ENCODE results near the gene PSTPIP2. TPM values are rescaled to one million over a fixed set of nuclear protein-coding genes. Genes with fewer than 3 reads are reported as not detected.

Gene PSTPIP2
- total and polyA plus RNA-seq, 7 donors, result 0.48 to 18.8 (median 7.0) TPM

DNA sequence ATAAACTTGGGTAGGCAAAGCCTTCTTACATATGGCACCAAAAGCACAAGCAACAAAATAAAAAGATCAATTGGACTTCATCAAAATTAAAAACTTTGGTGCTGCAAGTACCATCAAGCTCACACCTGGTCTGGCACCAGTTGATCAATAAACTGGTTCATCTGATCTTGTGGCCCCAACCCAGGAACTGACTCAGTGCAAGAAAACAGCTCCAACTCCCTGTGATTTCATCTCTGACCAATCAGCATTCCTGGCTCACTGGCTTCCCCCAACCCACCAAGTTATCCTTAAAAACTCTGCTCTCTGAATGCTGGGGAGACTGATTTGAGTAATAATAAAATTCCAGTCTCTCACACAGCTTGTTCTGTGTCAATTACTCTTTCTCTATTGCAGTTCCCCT is 113.3 kb downstream of the PSTPIP2 start:
- H3K4me1 ChIP-seq, result peaks cover 63% of the 10 kb centered on the region
- H3K4me3 ChIP-seq, result no peak overlapping the region
- intact Hi-C loops (cut with DNase I), result no loop called here
- TF ChIP-seq, protein P1, sequence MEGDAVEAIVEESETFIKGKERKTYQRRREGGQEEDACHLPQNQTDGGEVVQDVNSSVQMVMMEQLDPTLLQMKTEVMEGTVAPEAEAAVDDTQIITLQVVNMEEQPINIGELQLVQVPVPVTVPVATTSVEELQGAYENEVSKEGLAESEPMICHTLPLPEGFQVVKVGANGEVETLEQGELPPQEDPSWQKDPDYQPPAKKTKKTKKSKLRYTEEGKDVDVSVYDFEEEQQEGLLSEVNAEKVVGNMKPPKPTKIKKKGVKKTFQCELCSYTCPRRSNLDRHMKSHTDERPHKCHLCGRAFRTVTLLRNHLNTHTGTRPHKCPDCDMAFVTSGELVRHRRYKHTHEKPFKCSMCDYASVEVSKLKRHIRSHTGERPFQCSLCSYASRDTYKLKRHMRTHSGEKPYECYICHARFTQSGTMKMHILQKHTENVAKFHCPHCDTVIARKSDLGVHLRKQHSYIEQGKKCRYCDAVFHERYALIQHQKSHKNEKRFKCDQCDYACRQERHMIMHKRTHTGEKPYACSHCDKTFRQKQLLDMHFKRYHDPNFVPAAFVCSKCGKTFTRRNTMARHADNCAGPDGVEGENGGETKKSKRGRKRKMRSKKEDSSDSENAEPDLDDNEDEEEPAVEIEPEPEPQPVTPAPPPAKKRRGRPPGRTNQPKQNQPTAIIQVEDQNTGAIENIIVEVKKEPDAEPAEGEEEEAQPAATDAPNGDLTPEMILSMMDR (IDR thresholded peaks at IDR 0.05), result no peak
- H3K36me3 ChIP-seq (ENCODE audit: insufficient read depth in 1 of 2, low read depth in 1 of 2), result peaks cover 3 to 19% of the 10 kb centered on the region in 2 donors
- no peaks in the 10 kb centered on the region for H3K9me3 ChIP-seq
- H3K27ac ChIP-seq, result no peak overlapping the region
- no peak for ATAC-seq
- no peak for DNase-seq
- H3K27me3 ChIP-seq (ENCODE audit: insufficient read depth in 3 of 3, low read length in 2 of 3), result no peaks in the 10 kb centered on the region

DNA sequence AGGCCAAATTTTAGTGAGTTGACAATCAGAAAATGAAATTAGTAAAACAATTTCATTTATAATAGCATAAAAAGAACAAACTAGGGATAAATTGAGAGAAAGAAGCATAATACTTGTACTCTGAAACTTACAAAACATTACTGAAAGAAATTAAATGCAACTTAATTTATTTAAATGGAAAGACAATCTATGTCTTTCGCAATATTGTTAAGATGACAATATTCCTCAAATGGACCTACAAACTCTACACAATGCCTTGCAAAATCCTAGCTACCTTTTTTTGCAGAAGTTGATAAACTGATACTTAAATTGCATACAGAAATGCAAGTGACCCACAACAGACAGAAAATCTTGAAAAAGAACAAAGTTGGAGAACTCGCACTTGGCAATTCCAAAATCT is 114.0 kb downstream of the PSTPIP2 start:
- TF ChIP-seq, protein P1 (IDR thresholded peaks at IDR 0.05), result no peak
- ATAC-seq (no peak), DNase-seq (no peak)
- WGBS, 3 donors, result 96 to 98% (median 97%) methylated on average over 2 of the region's 2 CpGs
- intact Hi-C loops (cut with DNase I), result no loop called here
- Histone ChIP-seq H3K9me3 (no peaks in the 10 kb centered on the region), H3K27me3 (ENCODE audit: insufficient read depth in 3 of 3, low read length in 2 of 3) (no peaks in the 10 kb centered on the region), H3K36me3 (ENCODE audit: insufficient read depth in 1 of 2, low read depth in 1 of 2) (peaks cover 3 to 26% of the 10 kb centered on the region in 2 donors), H3K27ac (no peak overlapping the region), H3K4me3 (no peak overlapping the region), H3K4me1 (peaks cover 62% of the 10 kb centered on the region)

DNA sequence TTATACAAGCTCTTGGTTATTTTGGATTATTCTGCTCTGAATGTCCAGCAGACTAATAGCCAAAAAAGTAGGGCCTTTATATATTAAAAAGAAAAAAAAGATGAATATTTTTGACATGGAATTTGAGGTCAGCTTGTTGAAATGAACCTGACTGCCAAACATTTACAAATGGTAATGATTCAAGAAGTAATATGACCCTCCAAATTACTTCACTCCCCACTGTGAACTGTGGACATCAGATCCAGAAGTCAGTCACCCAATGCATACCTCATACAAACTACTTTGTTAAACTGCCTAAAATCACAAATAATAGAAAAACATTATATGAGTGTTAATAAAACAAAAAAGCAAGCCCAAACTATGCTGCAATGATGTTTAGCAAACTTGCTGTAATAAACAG is 115.0 kb downstream of the PSTPIP2 start:
- DNase-seq, result no peak
- no peak overlapping the region for H3K4me3 ChIP-seq
- peaks cover 3 to 35% of the 10 kb centered on the region in 2 donors for H3K36me3 ChIP-seq (ENCODE audit: insufficient read depth in 1 of 2, low read depth in 1 of 2)
- intact Hi-C loops (cut with DNase I), result no loop called here
- TF ChIP-seq, protein P1 (IDR thresholded peaks at IDR 0.05), result no peak
- no peak overlapping the region for H3K27ac ChIP-seq
- H3K9me3 ChIP-seq, result no peaks in the 10 kb centered on the region
- peak in 1 of 4 donors; percentile 48 for ATAC-seq
- no peaks in the 10 kb centered on the region for H3K27me3 ChIP-seq (ENCODE audit: insufficient read depth in 3 of 3, low read length in 2 of 3)
- H3K4me1 ChIP-seq, result peaks cover 52% of the 10 kb centered on the region

DNA sequence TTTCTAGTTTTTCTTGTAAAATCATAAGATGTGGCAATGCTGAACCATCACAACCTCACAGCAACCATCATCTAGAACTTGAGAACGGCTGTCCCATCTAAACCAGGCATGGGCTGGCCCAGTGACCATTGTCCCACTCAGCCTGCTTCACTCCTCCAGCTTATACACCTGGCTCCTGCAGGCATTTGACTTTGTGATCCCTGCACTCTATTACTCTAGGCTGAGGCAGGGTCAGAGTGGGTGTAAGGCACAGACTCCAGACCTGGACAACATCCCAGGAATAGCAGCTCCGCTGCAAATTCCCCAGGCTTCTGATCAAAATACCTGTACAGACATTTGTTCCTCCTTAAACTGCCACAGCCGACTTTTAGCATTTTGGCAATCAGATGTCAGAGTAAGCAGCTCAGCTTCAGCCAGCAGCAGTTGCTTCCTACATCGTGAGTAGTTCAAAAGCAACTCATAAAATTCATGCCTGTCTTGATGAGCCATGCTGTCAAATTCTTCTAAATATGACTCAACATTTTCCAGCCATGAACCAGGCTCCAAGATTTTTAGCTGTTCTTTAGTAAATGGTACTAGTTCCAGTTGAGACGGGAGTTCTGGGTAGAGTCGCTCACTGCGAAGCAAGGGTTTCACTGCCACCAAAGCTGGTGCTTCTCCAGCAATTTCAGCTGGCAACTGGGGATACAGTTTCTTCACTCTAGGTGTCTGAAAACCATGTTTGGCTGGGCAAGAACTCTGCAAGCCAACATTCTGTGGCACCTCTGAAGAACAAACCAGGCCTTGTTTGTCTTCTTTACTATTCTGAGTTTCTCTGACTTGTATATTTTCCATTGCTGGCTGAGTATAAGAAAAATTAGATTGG is 117.8 kb downstream of the PSTPIP2 start:
- WGBS, 3 donors, result 44 to 71% (median 51%) methylated on average over 7 of the region's 7 CpGs
- TF ChIP-seq, protein P1 (IDR thresholded peaks at IDR 0.05), result no peak
- DNase-seq (no peak), ATAC-seq (peak; percentile 77 to 94 (median 87))
- Histone ChIP-seq H3K27ac (peak overlapping the region; percentile 77), H3K9me3 (no peaks in the 10 kb centered on the region), H3K4me3 (no peak overlapping the region), H3K4me1 (peaks cover 51% of the 10 kb centered on the region), H3K27me3 (ENCODE audit: insufficient read depth in 3 of 3, low read length in 2 of 3) (no peaks in the 10 kb centered on the region), H3K36me3 (ENCODE audit: insufficient read depth in 1 of 2, low read depth in 1 of 2) (peaks cover 7 to 63% of the 10 kb centered on the region in 2 donors)
- intact Hi-C loops (cut with DNase I), result no loop called here

Data from psoas muscle (tissue), 8 donors.